Smooth muscle cell (in vitro differentiated cells): ENCODE data around the gene ZBTB17. TPM values are rescaled to one million over a fixed set of nuclear protein-coding genes. Genes with fewer than 3 reads are reported as not detected.

Experiments
- DNase-seq: peaks from one replicate; lab custom pipeline; 2025; ENCODE audit not compliant: unreplicated experiment; lab: John Stamatoyannopoulos, UW
- H2AFZ ChIP-seq: fragments of 200-600 bp; sonication (generic); 2 replicates; pipeline ENCODE4 v1.6.0; 2016; ENCODE audit warnings: antibody characterized with exemption, low read depth, mild to moderate bottlenecking
- H3F3A ChIP-seq: fragments of 200-600 bp; sonication (generic); 2 replicates; pipeline ENCODE4 v1.6.0; 2017; ENCODE audit warnings: antibody characterized with exemption, low read depth
- H3K27ac ChIP-seq: fragments of 200-600 bp; sonication (generic); 2 replicates; pipeline ENCODE4 v1.5.1; 2016; ENCODE audit warnings: low read depth, mild to moderate bottlenecking
- H3K27me3 ChIP-seq: fragments of 200-600 bp; sonication (generic); 2 replicates; pipeline ENCODE4 v1.6.1; 2016; ENCODE audit warnings: low read depth, mild to moderate bottlenecking
- H3K36me3 ChIP-seq: fragments of 200-600 bp; sonication (generic); 2 replicates; pipeline ENCODE4 v1.5.1; 2016; ENCODE audit warnings: low read depth
- H3K4me1 ChIP-seq: fragments of 200-600 bp; sonication (generic); 2 replicates; pipeline ENCODE4 v1.5.1; 2016; ENCODE audit warnings: low read depth
- H3K4me2 ChIP-seq: fragments of 200-600 bp; sonication (generic); 2 replicates; pipeline ENCODE4 v1.6.0; 2016; ENCODE audit warnings: mild to moderate bottlenecking
- H3K4me3 ChIP-seq: fragments of 200-600 bp; sonication (generic); 2 replicates; pipeline ENCODE4 v1.5.1; 2016; ENCODE audit warnings: mild to moderate bottlenecking
- H3K79me2 ChIP-seq: fragments of 200-600 bp; sonication (generic); 2 replicates; pipeline ENCODE4 v1.6.0; 2016; ENCODE audit warnings: low read depth, mild to moderate bottlenecking
- H3K9ac ChIP-seq: fragments of 200-600 bp; sonication (generic); 2 replicates; pipeline ENCODE4 v1.6.0; 2016; ENCODE audit warnings: low read depth
- H3K9me3 ChIP-seq: fragments of 200-600 bp; sonication (generic); replicated peaks from 2 replicates; pipeline ENCODE4 v1.5.1; 2016; ENCODE audit warnings: low read depth
- H4K20me1 ChIP-seq: fragments of 200-600 bp; sonication (generic); 2 replicates; pipeline ENCODE4 v1.6.0; 2016; ENCODE audit warnings: low read depth
- WGBS: methylation state at CpG from one replicate; pipeline ENCODE4 v1.1.7; 2016; ENCODE audit warnings: low lambda C conversion rate; 5-methylcytosine and 5-hydroxymethylcytosine counted together
- polyA plus RNA-seq: library from polyadenylated mRNA; unstranded; fragments of >200 nt; fragmentation: Nextera tagmentation; extraction: Ambion mirVana; gene quantifications from 2 replicates; pipeline ENCODE4 v1.2.1, GENCODE V29; 2016
- total RNA-seq: library from RNA; depleted of rRNA; stranded (reverse); fragments of >200 nt; gene quantifications from 2 replicates; pipeline ENCODE4 v1.2.3, GENCODE V29; 2014
- TF ChIP-seq, protein P1 (sequence below): fragments of 200-600 bp; sonication (generic); IDR thresholded peaks from 2 replicates; pipeline ENCODE4 v1.5.1; 2017; ENCODE audit warnings: borderline replicate concordance, mild to moderate bottlenecking, antibody characterized with exemption; ENCODE audit not compliant: insufficient read depth, poor library complexity, severe bottlenecking

The ZBTB17 gene
- total and polyA plus RNA-seq, 2 experiments from 2014 or later, result 29.4 to 42.5 TPM

DNA sequence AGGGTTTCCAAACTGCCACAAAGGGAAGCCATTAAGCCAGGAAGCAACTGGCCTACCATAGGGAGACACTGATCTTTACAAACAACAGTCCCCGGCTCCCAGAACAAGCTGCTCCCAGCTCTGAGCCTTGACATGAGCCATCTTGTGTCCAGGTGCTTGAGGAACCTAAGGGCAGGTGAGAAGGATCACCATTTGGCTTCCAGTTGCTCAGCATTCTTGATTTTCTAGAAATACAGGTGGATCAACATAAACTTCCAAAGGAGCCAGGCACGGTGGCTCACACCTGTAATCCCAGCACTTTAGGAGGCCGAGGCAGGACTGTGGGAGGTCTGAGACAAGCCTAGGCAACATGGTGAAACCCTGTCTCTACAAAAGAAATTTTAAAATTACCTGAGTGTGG is 21.6 kb downstream of the ZBTB17 start:
- 85% methylated on average over 3 of the region's 3 CpGs for WGBS
- TF ChIP-seq, protein P1, sequence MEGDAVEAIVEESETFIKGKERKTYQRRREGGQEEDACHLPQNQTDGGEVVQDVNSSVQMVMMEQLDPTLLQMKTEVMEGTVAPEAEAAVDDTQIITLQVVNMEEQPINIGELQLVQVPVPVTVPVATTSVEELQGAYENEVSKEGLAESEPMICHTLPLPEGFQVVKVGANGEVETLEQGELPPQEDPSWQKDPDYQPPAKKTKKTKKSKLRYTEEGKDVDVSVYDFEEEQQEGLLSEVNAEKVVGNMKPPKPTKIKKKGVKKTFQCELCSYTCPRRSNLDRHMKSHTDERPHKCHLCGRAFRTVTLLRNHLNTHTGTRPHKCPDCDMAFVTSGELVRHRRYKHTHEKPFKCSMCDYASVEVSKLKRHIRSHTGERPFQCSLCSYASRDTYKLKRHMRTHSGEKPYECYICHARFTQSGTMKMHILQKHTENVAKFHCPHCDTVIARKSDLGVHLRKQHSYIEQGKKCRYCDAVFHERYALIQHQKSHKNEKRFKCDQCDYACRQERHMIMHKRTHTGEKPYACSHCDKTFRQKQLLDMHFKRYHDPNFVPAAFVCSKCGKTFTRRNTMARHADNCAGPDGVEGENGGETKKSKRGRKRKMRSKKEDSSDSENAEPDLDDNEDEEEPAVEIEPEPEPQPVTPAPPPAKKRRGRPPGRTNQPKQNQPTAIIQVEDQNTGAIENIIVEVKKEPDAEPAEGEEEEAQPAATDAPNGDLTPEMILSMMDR, result no peak
- H3K4me1 ChIP-seq, result peaks cover 45% of the 10 kb centered on the region

DNA sequence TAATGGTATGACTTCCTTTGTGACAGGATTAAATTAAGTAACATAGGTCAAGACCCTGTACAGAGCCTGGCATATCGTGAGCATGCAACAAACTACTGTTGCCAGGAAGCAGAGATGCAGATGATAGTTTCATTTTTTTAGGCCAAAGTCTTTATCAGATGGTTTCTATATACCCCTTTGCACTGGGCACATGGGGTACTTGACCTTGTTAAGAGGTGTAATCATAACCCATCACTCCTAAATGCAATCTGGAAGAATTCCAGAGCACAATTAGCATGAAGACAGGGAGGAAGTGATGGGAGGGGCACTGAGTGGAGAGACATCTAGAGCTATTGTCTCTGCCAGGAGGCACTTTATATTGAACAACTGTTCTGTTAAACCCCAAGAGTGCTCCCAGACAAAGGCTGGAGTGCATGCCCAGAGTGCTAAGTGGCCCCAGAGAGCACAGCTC is 22.1 kb downstream of the ZBTB17 start:
- Histone ChIP-seq H3K36me3 (no peaks in the 10 kb centered on the region), H2AFZ (no peak overlapping the region), H4K20me1 (peaks cover 29% of the 10 kb centered on the region), H3K4me1 (peaks cover 47% of the 10 kb centered on the region), H3K9ac (peak overlapping the region; percentile 81), H3K27ac (peak overlapping the region; percentile 100), H3K9me3 (no peaks in the 10 kb centered on the region), H3K79me2 (peaks cover 48% of the 10 kb centered on the region), H3F3A (peaks cover 41% of the 10 kb centered on the region), H3K4me2 (peak overlapping the region; percentile 81), H3K27me3 (no peaks in the 10 kb centered on the region), H3K4me3 (no peak overlapping the region)
- WGBS, result 77% methylated on average over 1 of the region's 1 CpG
- TF ChIP-seq, protein P1, result no peak
- DNase-seq, result no peak

More for the DNA sequence above, 21.6 kb downstream of the ZBTB17 start:
- no peak overlapping the region for H2AFZ ChIP-seq
- no peaks in the 10 kb centered on the region for H3K36me3 ChIP-seq
- H3F3A ChIP-seq, result peaks cover 41% of the 10 kb centered on the region
- peak overlapping the region; percentile 100 for H3K27ac ChIP-seq
- no peak overlapping the region for H3K4me2 ChIP-seq
- no peak overlapping the region for H3K9ac ChIP-seq
- H3K79me2 ChIP-seq, result peaks cover 51% of the 10 kb centered on the region
- no peak for DNase-seq
- H3K4me3 ChIP-seq, result no peak overlapping the region
- no peaks in the 10 kb centered on the region for H3K9me3 ChIP-seq
- no peaks in the 10 kb centered on the region for H3K27me3 ChIP-seq
- H4K20me1 ChIP-seq, result peaks cover 27% of the 10 kb centered on the region

DNA sequence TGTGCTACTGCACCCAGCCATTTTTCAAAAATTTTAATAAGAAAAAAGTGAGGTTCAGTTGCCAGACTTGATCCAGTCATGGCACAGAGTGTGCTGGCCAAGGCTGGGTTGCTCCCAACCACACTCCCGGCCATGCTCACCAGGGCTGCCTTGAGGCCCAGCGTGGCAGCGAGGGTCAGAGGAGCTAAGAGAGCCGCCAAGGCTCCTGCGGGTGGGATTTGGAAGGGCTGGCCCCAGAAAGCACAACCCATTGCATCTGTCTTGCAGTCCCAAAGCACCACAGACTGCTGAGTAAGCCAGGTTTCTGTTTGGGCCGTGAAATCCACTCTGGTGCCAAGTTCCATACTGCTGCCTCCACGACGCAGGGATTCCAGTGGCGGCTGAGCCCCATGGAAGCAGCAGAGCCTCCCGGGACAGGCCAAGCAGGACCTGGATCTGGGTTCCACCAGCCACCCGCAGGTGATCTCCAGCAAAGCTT is 22.6 kb downstream of the ZBTB17 start:
- Histone ChIP-seq H3K27ac (peak overlapping the region; percentile 100), H3K9ac (peak overlapping the region; percentile 81), H3K9me3 (no peaks in the 10 kb centered on the region), H3K4me1 (peaks cover 52% of the 10 kb centered on the region), H3K4me3 (no peak overlapping the region), H3F3A (peaks cover 46% of the 10 kb centered on the region), H2AFZ (no peak overlapping the region), H3K4me2 (peak overlapping the region; percentile 81), H3K36me3 (no peaks in the 10 kb centered on the region), H4K20me1 (peaks cover 30% of the 10 kb centered on the region), H3K79me2 (peaks cover 45% of the 10 kb centered on the region), H3K27me3 (no peaks in the 10 kb centered on the region)
- WGBS, result 86% methylated on average over 11 of the region's 11 CpGs
- TF ChIP-seq, protein P1, result no peak
- DNase-seq, result no peak
